GM18907 (cell line): ENCODE data around the gene PIK3AP1.

ENCODE experiments used
- ATAC-seq: cut with Tn5 transposase; IDR thresholded peaks from one replicate; pipeline ENCODE4 v1.9.1; 2021; ENCODE audit warnings: mild to moderate bottlenecking, moderate library complexity; ENCODE audit not compliant: unreplicated experiment

PIK3AP1 gene

DNA sequence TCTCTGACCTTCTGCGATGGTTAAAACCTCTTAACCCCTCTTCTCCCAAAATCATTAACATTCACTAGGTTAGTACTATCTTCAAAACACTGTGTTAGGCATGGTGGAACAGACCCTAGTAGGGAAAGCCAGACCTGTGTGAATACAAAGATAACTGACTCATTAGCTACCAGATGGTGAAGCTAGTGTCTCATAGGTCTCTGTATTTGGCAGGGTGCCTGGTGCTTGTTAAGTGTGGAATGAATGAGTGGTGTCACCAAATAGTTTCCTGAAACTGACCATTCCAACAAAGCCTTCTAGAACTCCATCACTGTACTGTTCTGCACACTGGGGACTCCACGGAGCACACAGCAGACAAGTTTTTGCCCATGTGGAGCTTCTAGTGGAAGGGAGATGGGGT is 105.8 kb downstream of the PIK3AP1 start:
- ATAC-seq: no peak

GRCh38 chr10:96613576-96613975 is 106.7 kb downstream of the PIK3AP1 start:
- no peak for ATAC-seq

DNA sequence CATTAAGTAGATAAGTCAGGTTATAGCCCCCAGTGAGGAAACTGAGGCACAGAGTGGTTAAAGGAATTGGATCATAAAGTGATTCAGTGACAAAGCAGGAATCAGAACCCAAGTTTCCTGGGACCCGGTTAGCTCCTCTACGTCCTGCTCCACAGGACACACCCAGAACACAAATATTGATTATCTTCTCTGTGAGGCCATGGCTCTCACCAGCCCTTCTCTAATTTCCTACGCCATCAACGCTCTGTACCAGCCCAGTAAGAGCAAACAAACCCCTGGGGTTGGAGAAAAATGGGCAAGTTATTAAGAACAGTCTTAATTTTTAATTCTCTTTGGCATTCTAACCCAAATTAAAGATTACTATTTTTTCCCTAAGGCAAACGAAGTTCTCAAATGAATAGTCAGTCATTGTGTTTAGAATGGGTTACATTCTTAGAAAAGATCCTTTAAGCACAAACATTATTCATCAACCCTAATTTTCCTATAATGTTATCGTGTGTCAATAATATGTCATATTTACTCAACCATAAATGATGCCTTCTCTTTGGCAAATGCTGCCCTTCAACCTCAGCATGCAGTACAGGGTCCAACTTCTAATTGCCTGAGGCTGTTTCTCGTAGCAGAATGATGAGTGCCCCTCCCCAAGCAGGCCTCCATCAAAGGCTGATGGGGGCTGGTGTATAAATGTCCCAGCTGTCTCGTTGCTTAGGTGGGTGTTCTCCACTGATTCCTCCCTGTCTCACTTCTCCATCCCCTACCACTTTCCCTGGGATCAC is 108.1 kb downstream of the PIK3AP1 start:
- ATAC-seq: no peak

DNA sequence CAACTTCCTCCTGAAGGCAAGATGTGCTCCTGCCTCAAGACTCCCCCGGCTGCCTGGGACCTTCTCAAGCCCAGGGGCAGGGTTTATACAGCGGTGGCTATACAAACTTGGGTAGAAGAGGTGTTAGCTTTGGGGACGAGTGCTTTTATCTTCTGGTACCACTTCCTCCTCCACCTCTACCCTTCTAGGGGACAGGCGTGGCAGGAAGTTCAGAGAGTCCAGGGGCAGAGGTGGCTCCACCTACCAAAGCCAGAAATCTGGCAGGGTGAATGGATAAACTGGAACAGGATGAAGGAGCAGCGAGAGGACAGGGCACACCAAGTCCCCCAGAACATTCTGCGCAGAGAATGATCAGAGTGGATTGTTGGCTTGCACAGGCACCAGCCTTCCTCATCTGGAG is 109.5 kb downstream of the PIK3AP1 start:
- ATAC-seq: no peak

DNA sequence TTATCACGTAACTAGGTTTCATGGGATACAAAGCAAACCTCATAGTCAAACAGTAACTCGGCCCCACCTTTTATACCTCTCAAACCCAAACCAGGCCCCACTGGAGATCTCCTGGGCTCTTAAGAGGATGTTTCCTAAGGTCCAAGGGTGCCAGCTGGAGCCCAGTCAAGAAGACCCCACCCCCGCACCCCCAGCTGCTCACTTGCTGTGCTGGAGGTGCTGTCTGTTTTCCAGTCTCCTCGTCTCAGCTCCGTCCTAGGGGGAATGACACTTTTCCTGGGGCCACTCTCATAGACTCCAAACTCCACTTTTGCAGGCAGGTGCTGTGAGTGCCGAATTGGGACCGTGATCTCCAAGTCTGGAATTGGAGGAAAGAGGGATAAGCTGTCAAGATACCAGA is 110.8 kb downstream of the PIK3AP1 start:
- no peak for ATAC-seq

DNA sequence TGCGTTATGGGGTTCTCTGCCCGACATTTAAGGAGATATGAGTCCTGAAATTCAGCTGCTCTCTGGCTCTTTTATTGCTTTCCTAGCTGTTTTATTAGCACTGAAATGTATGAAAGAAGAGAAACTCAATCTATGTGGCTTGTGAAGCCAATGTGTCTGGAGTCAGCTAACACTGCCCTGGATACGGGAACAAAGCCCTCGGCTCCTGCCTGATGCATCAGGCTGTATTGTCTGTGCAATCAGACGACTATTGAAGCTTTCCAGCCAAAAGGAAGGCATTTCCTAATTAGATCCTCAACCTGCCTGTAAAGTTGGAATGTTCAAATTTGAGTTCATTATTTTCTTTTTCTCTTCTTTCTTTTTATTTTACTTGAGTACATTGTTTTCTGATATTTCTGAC is 111.5 kb downstream of the PIK3AP1 start:
- no peak for ATAC-seq

GRCh38 chr10:96608262-96608661 is 112.1 kb downstream of the PIK3AP1 start:
- ATAC-seq: no peak

GRCh38 chr10:96606946-96607345 is 113.4 kb downstream of the PIK3AP1 start:
- ATAC-seq: no peak

GRCh38 chr10:96606216-96606615 is 114.1 kb downstream of the PIK3AP1 start:
- ATAC-seq: no peak

- ATAC-seq: no peak
Observed at GRCh38 chr10:96600337-96600736, 120.0 kb downstream of the PIK3AP1 start.

GRCh38 chr10:96598846-96599245 is 121.5 kb downstream of the PIK3AP1 start:
- no peak for ATAC-seq

DNA sequence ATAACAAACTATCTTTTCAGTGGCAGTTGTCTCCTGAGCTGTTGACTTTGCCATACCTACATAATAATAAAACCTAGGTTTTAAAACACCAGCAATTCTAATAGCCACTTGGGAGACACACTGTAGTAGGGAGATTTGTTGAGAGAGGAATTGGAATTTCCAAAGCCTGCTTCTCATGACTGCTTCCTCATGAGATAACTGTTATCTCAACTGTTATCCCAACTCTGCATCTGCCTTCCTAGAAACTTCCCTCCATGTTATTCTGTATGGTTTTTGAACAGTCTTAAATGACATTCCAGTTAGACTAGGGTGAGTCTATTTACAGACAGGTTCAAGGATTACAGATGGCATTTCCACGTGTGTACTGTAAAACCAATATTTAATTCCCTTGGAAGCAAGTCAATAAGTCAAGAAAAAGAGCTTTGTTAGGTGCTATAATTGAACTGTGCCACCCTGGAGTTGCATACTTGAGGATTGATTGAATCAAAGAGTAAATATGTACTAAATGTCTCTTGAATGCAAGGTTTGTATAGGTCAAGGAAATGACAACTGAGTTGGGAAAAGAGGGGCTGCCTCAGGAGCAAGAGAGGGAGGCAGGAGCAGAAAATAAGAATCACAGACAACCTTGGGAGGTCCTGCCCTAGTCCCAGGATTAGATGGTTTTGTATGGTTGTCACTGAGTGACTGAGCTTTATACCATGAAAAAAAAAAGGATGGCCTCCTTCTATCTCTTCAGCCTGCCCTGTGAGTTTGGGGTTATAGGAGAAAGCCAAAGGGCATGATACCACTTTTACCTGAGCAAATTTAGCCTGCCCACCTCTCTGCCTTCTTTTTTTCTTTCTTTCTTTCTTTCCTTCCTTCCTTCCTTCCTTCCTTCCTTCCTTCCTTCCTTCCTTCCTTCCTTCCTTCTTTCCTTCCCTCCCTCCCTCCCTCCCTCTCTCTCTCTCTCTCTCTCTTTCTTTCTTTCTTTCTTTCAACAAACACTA is 123.6 kb downstream of the PIK3AP1 start:
- no peak for ATAC-seq

- ATAC-seq: no peak
Observed at GRCh38 chr10:96595741-96596140, 124.6 kb downstream of the PIK3AP1 start.

GRCh38 chr10:96591946-96592345 is 128.4 kb downstream of the PIK3AP1 start:
- ATAC-seq: no peak

DNA sequence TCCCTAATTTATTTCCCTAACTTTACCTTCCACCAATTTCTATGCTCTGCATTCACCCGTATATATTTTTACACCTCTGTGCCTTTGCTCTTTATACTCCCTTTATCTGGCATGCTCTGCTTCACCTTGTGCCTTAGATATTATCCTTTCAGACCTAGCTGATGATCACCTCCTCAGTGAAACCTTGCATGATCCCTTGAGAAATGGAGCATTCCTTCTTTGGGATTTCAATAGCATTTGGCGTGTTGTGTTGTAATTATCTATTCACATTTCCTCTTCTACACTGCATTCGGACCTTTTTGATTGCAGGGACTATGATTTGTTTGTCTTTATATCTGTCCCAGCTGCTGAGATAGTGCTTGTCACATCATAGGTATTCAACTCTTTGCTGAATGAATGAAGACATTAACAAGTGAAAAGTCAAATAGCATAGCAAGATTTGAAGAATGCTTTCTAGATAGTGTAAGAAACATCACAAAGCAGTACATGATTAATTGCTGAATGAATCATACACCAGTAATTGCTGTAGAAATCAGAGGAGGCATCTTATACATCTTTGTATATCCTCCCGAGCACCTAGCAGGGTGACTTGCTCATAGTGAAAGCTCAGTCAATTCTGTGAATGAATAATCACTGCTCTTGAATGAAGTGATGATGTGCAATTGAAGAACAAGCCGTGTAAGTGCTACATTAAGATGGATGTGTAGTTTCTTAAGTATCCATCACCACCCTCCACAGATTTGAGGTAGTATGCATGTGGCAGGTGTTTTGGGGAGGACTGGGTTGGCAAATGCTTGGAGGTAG is 131.5 kb downstream of the PIK3AP1 start:
- ATAC-seq: peak; percentile 32

DNA sequence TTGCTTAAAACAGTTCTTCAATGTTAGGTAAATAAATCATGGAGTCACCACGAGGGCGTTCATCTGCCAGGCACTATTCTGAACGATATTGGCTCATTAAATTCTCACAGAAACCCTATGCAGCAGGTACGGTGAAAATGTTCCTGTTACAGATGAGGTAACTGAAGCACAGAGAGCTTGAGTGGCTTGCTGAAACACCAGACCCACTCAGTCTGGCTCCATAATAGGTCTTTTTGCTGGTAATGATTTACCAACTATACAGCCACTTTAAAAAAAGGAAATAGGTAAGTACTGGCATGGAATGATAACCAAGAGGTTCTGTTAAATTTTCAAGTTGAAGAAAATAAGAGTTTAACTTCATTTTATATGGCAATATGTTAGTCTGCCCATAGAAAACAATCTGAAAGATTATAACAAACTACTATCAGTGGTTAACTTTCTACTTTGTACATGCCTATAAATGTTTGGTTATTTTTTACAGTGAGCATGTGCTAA is 132.2 kb downstream of the PIK3AP1 start:
- peak; percentile 29 for ATAC-seq

DNA sequence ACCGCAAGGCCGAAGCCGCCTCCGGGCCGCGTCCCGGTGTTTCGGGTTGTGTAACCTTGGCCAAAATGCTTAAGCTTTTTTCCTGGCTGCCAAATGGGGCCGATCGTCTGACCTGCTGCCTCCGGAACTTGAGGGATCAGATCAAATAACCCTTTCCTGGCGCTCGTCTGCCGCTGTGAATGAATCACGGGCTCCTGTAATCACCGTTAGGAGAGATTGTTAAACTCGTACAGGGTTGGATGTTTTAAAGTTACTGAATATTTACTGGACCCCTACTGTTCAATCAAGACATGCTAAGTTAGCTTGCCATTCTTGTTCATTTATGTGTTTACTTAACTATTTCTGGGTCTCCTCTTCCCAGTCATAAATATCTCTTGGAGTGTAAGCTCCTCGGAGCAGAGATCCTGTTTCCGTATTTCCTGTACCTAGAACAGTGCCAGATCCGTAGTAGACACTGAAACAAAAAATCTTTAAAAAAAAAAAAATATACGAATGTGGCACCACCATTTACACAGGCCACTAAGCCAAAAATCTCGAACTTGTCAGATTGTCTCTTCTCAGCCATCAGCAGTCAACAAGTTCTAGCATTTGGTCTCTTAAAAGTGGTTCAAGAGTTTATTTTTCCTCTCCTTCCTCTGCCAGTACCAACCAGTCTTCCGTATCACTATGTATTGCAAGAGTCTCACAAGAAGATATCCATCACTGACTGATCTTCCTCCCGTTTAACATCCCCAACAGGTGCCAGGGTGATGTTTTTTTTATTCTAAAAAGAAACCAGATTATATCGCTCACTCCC is 132.9 kb downstream of the PIK3AP1 start:
- peak; percentile 15 for ATAC-seq

- ATAC-seq: peak; percentile 66
Observed at GRCh38 chr10:96586419-96587263, 133.7 kb downstream of the PIK3AP1 start, which contains the start of gene TM9SF3. TSS of gene TM9SF3 (minus strand) at chr10:96587012. CDS start at chr10:96586835, 177 bp downstream.
